HEK293 (cell line): ENCODE results near the gene CDCA5.

Experiments
- CTCF ChIP-seq: fragments of 450-650 bp; formaldehyde crosslinking; IDR thresholded peaks from 2 replicates; pipeline ENCODE4 v1.5.1; 2016; ENCODE audit warnings: missing biosample characterization, missing genetic modification characterization
- GLI4 ChIP-seq: fragments of 450-650 bp; formaldehyde crosslinking; IDR thresholded peaks from 2 replicates; pipeline ENCODE4 v1.5.1; 2016; ENCODE audit warnings: missing biosample characterization, missing genetic modification characterization
- KLF10 ChIP-seq: fragments of 450-650 bp; IDR thresholded peaks from 2 replicates; pipeline ENCODE4 v1.5.1; 2018; ENCODE audit warnings: missing biosample characterization, mild to moderate bottlenecking, missing genetic modification characterization
- PBX3 ChIP-seq: sonication (generic); formaldehyde crosslinking; IDR thresholded peaks from 2 replicates; pipeline ENCODE4 v1.8.1; 2022; ENCODE audit warnings: mild to moderate bottlenecking, moderate library complexity, missing genetic modification reagents
- REST ChIP-seq: fragments of 450-650 bp; formaldehyde crosslinking; IDR thresholded peaks from 2 replicates; pipeline ENCODE4 v1.5.1; 2016; ENCODE audit warnings: missing biosample characterization, missing genetic modification characterization
- TCF7L2 ChIP-seq: IDR thresholded peaks from 2 replicates; pipeline ENCODE4 v1.6.1; 2011; ENCODE audit warnings: low read depth, mild to moderate bottlenecking, inconsistent platforms, low read length, moderate library complexity, borderline replicate concordance
- ZBTB6 ChIP-seq: fragments of 450-650 bp; formaldehyde crosslinking; IDR thresholded peaks from 2 replicates; pipeline ENCODE4 v1.5.1; 2017; ENCODE audit warnings: missing biosample characterization, missing genetic modification characterization
- ZNF24 ChIP-seq: fragments of 450-650 bp; formaldehyde crosslinking; IDR thresholded peaks from 2 replicates; pipeline ENCODE4 v1.5.1; 2016; ENCODE audit warnings: missing biosample characterization, missing genetic modification characterization
- ZNF362 ChIP-seq: fragments of 450-650 bp; formaldehyde crosslinking; IDR thresholded peaks from 2 replicates; pipeline ENCODE4 v1.5.1; 2016; ENCODE audit warnings: missing biosample characterization, missing genetic modification characterization
- ZNF514 ChIP-seq: fragments of 450-650 bp; formaldehyde crosslinking; IDR thresholded peaks from 2 replicates; pipeline ENCODE4 v1.5.1; 2016; ENCODE audit warnings: missing biosample characterization, missing genetic modification characterization
- ZNF658 ChIP-seq: fragments of 450-650 bp; formaldehyde crosslinking; IDR thresholded peaks from 2 replicates; pipeline ENCODE4; 2016; ENCODE audit warnings: missing biosample characterization, missing genetic modification characterization
- ZNF830 ChIP-seq: fragments of 450-650 bp; IDR thresholded peaks from 2 replicates; pipeline ENCODE4 v1.5.0; 2018; ENCODE audit warnings: missing biosample characterization, missing genetic modification characterization, low read depth, mild to moderate bottlenecking, moderate library complexity

- TF ChIP-seq KLF10 (tag by site-specific recombination) = no peak
- no peak for TF ChIP-seq CTCF (tag by site-specific recombination)
- TF ChIP-seq ZNF514 = no peak
- TF ChIP-seq ZBTB6 (tag by site-specific recombination) = no peak
- TF ChIP-seq REST = no peak
- TF ChIP-seq ZNF830 (tag by site-specific recombination) = no peak
- TF ChIP-seq ZNF24 (tag by site-specific recombination) = no peak
- TF ChIP-seq GLI4 = no peak
- TF ChIP-seq PBX3 (CRISPR knock-in tag) = no peak
- no peak for TF ChIP-seq ZNF362
- TF ChIP-seq ZNF658 = no peak
- TF ChIP-seq TCF7L2 = no peak
Observed at GRCh38 chr11:65100674-65101350, 17.0 kb upstream of the CDCA5 start.
